ENCODE data around the gene AP1G2.
"Not testable (repeated sequence)": the region's sequence is repeated elsewhere in the genome, so short reads cannot be mapped to it uniquely, and the experiment has no call there.

AP1G2 gene

GRCh38 chr14:23537351-23538049 is 30.1 kb downstream of the AP1G2 start:
- DNase-seq: peak in 1 of 14 donors; percentile 61

GRCh38 chr14:23536906-23537305 is 30.7 kb downstream of the AP1G2 start:
- DNase-seq: not testable (repeated sequence)

GRCh38 chr14:23536494-23536893 is 31.1 kb downstream of the AP1G2 start:
- no peak for DNase-seq

GRCh38 chr14:23535943-23536342 is 31.6 kb downstream of the AP1G2 start:
- DNase-seq: peak in 1 of 14 donors; percentile 60

- DNase-seq: no peak
Observed at GRCh38 chr14:23533652-23534435, 33.7 kb downstream of the AP1G2 start.

- DNase-seq: no peak
Observed at GRCh38 chr14:23532658-23533057, 34.9 kb downstream of the AP1G2 start.

- no peak for DNase-seq
Observed at GRCh38 chr14:23531391-23531790, 36.2 kb downstream of the AP1G2 start.

GRCh38 chr14:23530375-23531055 is 37.1 kb downstream of the AP1G2 start:
- no peak for DNase-seq

- no peak for DNase-seq
Observed at GRCh38 chr14:23529016-23529415, 38.6 kb downstream of the AP1G2 start.

GRCh38 chr14:23528555-23528954 is 39.0 kb downstream of the AP1G2 start:
- DNase-seq: peak in 1 of 14 donors; percentile 63

GRCh38 chr14:23525611-23526010 is 42.0 kb downstream of the AP1G2 start:
- no peak for DNase-seq

- no peak for DNase-seq
Observed at GRCh38 chr14:23524954-23525353, 42.6 kb downstream of the AP1G2 start.

GRCh38 chr14:23523229-23524016 is 44.2 kb downstream of the AP1G2 start:
- DNase-seq: no peak

GRCh38 chr14:23522643-23523198 is 44.9 kb downstream of the AP1G2 start:
- DNase-seq: no peak

- no peak for DNase-seq
Observed at GRCh38 chr14:23521785-23522640, 45.6 kb downstream of the AP1G2 start.

- DNase-seq: peak in 3 of 14 donors; percentile 14 to 28 (median 27)
Observed at GRCh38 chr14:23520899-23521533, 46.6 kb downstream of the AP1G2 start.

- DNase-seq: peak in 1 of 14 donors; percentile 69
Observed at GRCh38 chr14:23518709-23519108, 48.9 kb downstream of the AP1G2 start.

- peak in 1 of 14 donors; percentile 69 for DNase-seq
Observed at GRCh38 chr14:23517650-23518326, 49.8 kb downstream of the AP1G2 start.

- peak in 7 of 14 donors; percentile 51 to 96 (median 60) for DNase-seq
Observed at GRCh38 chr14:23514644-23514957, 53.0 kb downstream of the AP1G2 start.
